ENCODE measurements around the gene CACNB1. TPM values are rescaled to one million over a fixed set of nuclear protein-coding genes. Genes with fewer than 3 reads are reported as not detected.
"Not testable (repeated sequence)": the region's sequence is repeated elsewhere in the genome, so short reads cannot be mapped to it uniquely, and the experiment has no call there.

The CACNB1 gene
- total and polyA plus RNA-seq, 2 experiments from 2014 or later, result 6.6 to 7.1 TPM

DNA sequence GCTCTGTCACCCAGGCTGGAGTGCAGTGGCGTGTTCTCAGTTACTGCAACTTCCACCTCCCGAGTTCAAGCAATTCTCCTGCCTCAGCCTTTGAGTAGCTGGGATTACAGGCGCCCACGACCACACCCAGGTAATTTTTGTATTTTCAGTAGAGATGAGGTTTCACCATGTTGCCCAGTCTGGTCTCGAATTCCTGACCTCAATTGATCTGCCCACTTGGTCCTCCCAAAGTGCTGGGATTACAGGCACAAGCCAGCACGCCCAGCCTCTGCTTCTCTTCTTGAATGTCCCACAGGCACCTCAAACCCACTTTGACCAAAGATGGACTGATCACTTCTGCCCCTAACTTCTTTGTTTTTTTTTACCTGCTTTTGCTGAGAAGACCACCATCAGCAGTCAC lies 26.9 kb downstream of the CACNB1 start:
- Histone ChIP-seq H3K4me1 (ENCODE audit: insufficient read depth) (no peaks in the 10 kb centered on the region), H3K9ac (no peak overlapping the region), H3K79me2 (ENCODE audit: insufficient read depth) (no peaks in the 10 kb centered on the region), H3K27me3 (replicated peaks; ENCODE audit: insufficient read depth) (no peaks in the 10 kb centered on the region; the same call in 1 of the 2 replicates), H3K9me3 (ENCODE audit: low read depth) (no peaks in the 10 kb centered on the region), H3K36me3 (ENCODE audit: low read depth) (no peaks in the 10 kb centered on the region), H4K20me1 (ENCODE audit: insufficient read depth) (no peaks in the 10 kb centered on the region), H3F3A (ENCODE audit: insufficient read depth) (no peaks in the 10 kb centered on the region), H3K9me2 (ENCODE audit: insufficient read depth) (no peaks in the 10 kb centered on the region), H3K27ac (no peak overlapping the region), H2AFZ (no peak overlapping the region), H3K4me2 (ENCODE audit: unreplicated experiment) (no peak overlapping the region), H3K4me3 (no peak overlapping the region)
- TF ChIP-seq EZH2phosphoT487 (IDR thresholded peaks at IDR 0.05; ENCODE audit: insufficient read depth, low read depth), result no peak
- no peak for TF ChIP-seq EZH2 (IDR thresholded peaks at IDR 0.05; ENCODE audit: insufficient read depth, poor library complexity, severe bottlenecking)
- DNase-seq, result no peak
- in situ Hi-C loops (cut with MboI), result no loop called here
- WGBS, 2 experiments (ENCODE audit: low coverage in 1 of 2, low lambda C conversion rate in 2 of 2, missing lambda C conversion rate in 2 of 2), result 65 to 69% methylated on average over 6 of the region's 6 CpGs

- Histone ChIP-seq H3K79me2 (ENCODE audit: insufficient read depth) (no peaks in the 10 kb centered on the region), H3K36me3 (ENCODE audit: low read depth) (no peaks in the 10 kb centered on the region), H3K9me3 (ENCODE audit: low read depth) (no peaks in the 10 kb centered on the region), H3K9me2 (ENCODE audit: insufficient read depth) (no peaks in the 10 kb centered on the region), H3K4me3 (no peak overlapping the region), H3K9ac (no peak overlapping the region), H3F3A (ENCODE audit: insufficient read depth) (no peaks in the 10 kb centered on the region), H2AFZ (no peak overlapping the region), H3K27ac (no peak overlapping the region), H3K27me3 (replicated peaks; ENCODE audit: insufficient read depth) (no peaks in the 10 kb centered on the region; the same call in 1 of the 2 replicates), H4K20me1 (ENCODE audit: insufficient read depth) (no peaks in the 10 kb centered on the region), H3K4me1 (ENCODE audit: insufficient read depth) (no peaks in the 10 kb centered on the region), H3K4me2 (ENCODE audit: unreplicated experiment) (no peak overlapping the region)
- DNase-seq, result no peak
- WGBS, 2 experiments (ENCODE audit: low coverage in 1 of 2, low lambda C conversion rate in 2 of 2, missing lambda C conversion rate in 2 of 2), result 70 to 72% methylated on average over 4 of the region's 4 CpGs
- in situ Hi-C loops (cut with MboI), result no loop called here
- TF ChIP-seq EZH2 (IDR thresholded peaks at IDR 0.05; ENCODE audit: insufficient read depth, poor library complexity, severe bottlenecking) (no peak), EZH2phosphoT487 (IDR thresholded peaks at IDR 0.05; ENCODE audit: insufficient read depth, low read depth) (no peak)
These were observed 27.4 kb downstream of the CACNB1 start for GRCh38 chr17:39170109-39170508.

GRCh38 chr17:39169518-39169917 lies 28.0 kb downstream of the CACNB1 start:
- no peak overlapping the region for H2AFZ ChIP-seq
- no peaks in the 10 kb centered on the region for H4K20me1 ChIP-seq (ENCODE audit: insufficient read depth)
- 48 to 55% methylated on average over 3 of the region's 3 CpGs for WGBS, 2 experiments (ENCODE audit: low coverage in 1 of 2, low lambda C conversion rate in 2 of 2, missing lambda C conversion rate in 2 of 2)
- no peak overlapping the region for H3K9ac ChIP-seq
- DNase-seq, result no peak
- H3K4me2 ChIP-seq (ENCODE audit: unreplicated experiment), result no peak overlapping the region
- no peak overlapping the region for H3K27ac ChIP-seq
- in situ Hi-C loops (cut with MboI), result no loop called here
- H3K9me2 ChIP-seq (ENCODE audit: insufficient read depth), result no peaks in the 10 kb centered on the region
- no peaks in the 10 kb centered on the region; the same call in 1 of the 2 replicates for H3K27me3 ChIP-seq (replicated peaks; ENCODE audit: insufficient read depth)
- H3K4me3 ChIP-seq, result no peak overlapping the region
- no peaks in the 10 kb centered on the region for H3K9me3 ChIP-seq (ENCODE audit: low read depth)
- no peaks in the 10 kb centered on the region for H3K4me1 ChIP-seq (ENCODE audit: insufficient read depth)
- no peaks in the 10 kb centered on the region for H3F3A ChIP-seq (ENCODE audit: insufficient read depth)
- H3K36me3 ChIP-seq (ENCODE audit: low read depth), result no peaks in the 10 kb centered on the region
- no peaks in the 10 kb centered on the region for H3K79me2 ChIP-seq (ENCODE audit: insufficient read depth)
- TF ChIP-seq EZH2phosphoT487 (IDR thresholded peaks at IDR 0.05; ENCODE audit: insufficient read depth, low read depth) (no peak), EZH2 (IDR thresholded peaks at IDR 0.05; ENCODE audit: insufficient read depth, poor library complexity, severe bottlenecking) (no peak)

DNA sequence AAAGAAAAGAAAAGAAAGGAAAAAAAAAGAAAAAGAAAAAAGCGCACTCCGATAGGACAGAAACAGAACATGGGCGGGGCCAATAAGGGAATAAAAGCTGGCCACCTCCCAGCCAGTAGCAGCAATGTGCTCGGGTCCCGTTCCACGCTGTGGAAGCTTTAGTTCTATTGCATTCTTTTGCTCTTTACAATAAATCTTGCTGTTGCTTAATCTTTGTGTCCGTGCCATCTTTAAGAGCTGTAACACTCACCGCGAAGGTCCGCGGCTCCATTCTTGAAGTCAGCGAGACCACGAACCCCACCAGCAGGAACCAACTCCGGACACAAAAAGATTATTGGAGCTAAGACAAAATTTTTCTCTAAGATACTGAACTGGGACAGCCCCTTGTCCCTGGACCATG lies 28.4 kb downstream of the CACNB1 start:
- Histone ChIP-seq H2AFZ (no peak overlapping the region), H3K9me3 (ENCODE audit: low read depth) (no peaks in the 10 kb centered on the region), H3F3A (ENCODE audit: insufficient read depth) (no peaks in the 10 kb centered on the region), H3K9ac (no peak overlapping the region), H3K4me3 (no peak overlapping the region), H3K27ac (no peak overlapping the region), H3K79me2 (ENCODE audit: insufficient read depth) (no peaks in the 10 kb centered on the region), H3K4me2 (ENCODE audit: unreplicated experiment) (no peak overlapping the region), H3K9me2 (ENCODE audit: insufficient read depth) (no peaks in the 10 kb centered on the region), H3K4me1 (ENCODE audit: insufficient read depth) (0 out of 2 replicates have a peak, but pooled peaks cover 3% of the 10 kb centered on the region), H3K27me3 (replicated peaks; ENCODE audit: insufficient read depth) (no peaks in the 10 kb centered on the region; the same call in 1 of the 2 replicates), H4K20me1 (ENCODE audit: insufficient read depth) (no peaks in the 10 kb centered on the region), H3K36me3 (ENCODE audit: low read depth) (no peaks in the 10 kb centered on the region)
- no peak for TF ChIP-seq EZH2 (IDR thresholded peaks at IDR 0.05; ENCODE audit: insufficient read depth, poor library complexity, severe bottlenecking)
- no peak for TF ChIP-seq EZH2phosphoT487 (IDR thresholded peaks at IDR 0.05; ENCODE audit: insufficient read depth, low read depth)
- 61 to 65% methylated on average over 14 of the region's 14 CpGs for WGBS, 2 experiments (ENCODE audit: low coverage in 1 of 2, low lambda C conversion rate in 2 of 2, missing lambda C conversion rate in 2 of 2)
- DNase-seq, result no peak
- in situ Hi-C loops (cut with MboI), result no loop called here

DNA sequence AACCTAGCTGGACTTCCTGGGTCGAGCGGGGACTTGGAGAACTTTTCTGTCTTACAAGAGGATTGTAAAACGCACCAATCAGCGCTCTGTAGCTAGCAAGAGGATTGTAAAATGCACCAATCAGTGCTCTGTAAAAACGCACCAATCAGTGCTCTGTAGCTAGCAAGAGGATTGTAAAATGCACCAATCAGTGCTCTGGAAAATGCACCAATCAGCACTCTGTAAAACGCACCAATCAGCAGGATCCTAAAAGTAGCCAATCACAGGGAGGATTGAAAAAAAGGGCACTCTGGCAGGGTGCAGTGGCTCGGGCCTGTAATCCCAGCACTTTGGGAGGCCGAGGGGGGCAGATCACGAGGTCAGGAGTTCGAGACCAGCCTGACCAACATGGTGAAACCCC lies 29.0 kb downstream of the CACNB1 start:
- in situ Hi-C loops (cut with MboI); H3K4me3 ChIP-seq; H3K79me2 ChIP-seq (ENCODE audit: insufficient read depth); H3K36me3 ChIP-seq (ENCODE audit: low read depth); H4K20me1 ChIP-seq (ENCODE audit: insufficient read depth); DNase-seq; H3K27me3 ChIP-seq (replicated peaks; ENCODE audit: insufficient read depth); H3K4me1 ChIP-seq (ENCODE audit: insufficient read depth); H3K27ac ChIP-seq; H3F3A ChIP-seq (ENCODE audit: insufficient read depth); H3K4me2 ChIP-seq (ENCODE audit: unreplicated experiment); H3K9ac ChIP-seq; H3K9me2 ChIP-seq (ENCODE audit: insufficient read depth); H2AFZ ChIP-seq; H3K9me3 ChIP-seq (ENCODE audit: low read depth): not testable (repeated sequence)
- 79 to 81% methylated on average over 10 of the region's 10 CpGs for WGBS, 2 experiments (ENCODE audit: low coverage in 1 of 2, low lambda C conversion rate in 2 of 2, missing lambda C conversion rate in 2 of 2)
